Nephron (organoid): Measurements from ENCODE around the gene ZNF628.
A peak's percentile ranks its signal among the peaks of the same experiment; 100 is the strongest.

ENCODE experiments used
- H3K27ac Mint-ChIP-seq, 3 experiments: 2 replicates each; pipeline ENCODE4 v1.8.0; 2020; ENCODE audit warnings: mixed read lengths in 3 of 3, mild to moderate bottlenecking in 2 of 3, moderate library complexity in 1 of 3
- H3K27me3 Mint-ChIP-seq: 2 replicates; pipeline ENCODE4 v1.8.0; 2021; ENCODE audit warnings: low read depth, mild to moderate bottlenecking, moderate library complexity, mixed read lengths
- H3K36me3 Mint-ChIP-seq: 2 replicates; pipeline ENCODE4 v1.8.0; 2020; ENCODE audit warnings: low read depth, mixed read lengths
- H3K4me1 Mint-ChIP-seq: 2 replicates; pipeline ENCODE4 v1.8.0; 2020; ENCODE audit warnings: mixed read lengths
- H3K4me3 Mint-ChIP-seq, 3 experiments: 2 replicates each; pipeline ENCODE4 v1.8.0; 2020; ENCODE audit warnings: mild to moderate bottlenecking in 3 of 3, mixed read lengths in 3 of 3, moderate library complexity in 2 of 3
- H3K9me3 Mint-ChIP-seq: 2 replicates; pipeline ENCODE4 v1.8.0; 2020; ENCODE audit warnings: mixed read lengths
- CTCF ChIP-seq, 3 experiments: fragments of 200-600 bp; sonication (generic); IDR thresholded peaks; one replicate each; pipeline ENCODE4 v1.5.0; 2021; ENCODE audit warnings: antibody characterized with exemption in 3 of 3; ENCODE audit not compliant: unreplicated experiment in 3 of 3

ZNF628 gene

GRCh38 chr19:55441692-55442321 is 34.6 kb upstream of the ZNF628 start:
- Mint-ChIP-seq H3K27ac (no peak overlapping the region), H3K9me3 (peaks cover 9% of the 10 kb centered on the region), H3K4me1 (peaks cover 22% of the 10 kb centered on the region), H3K27me3 (peaks cover 33% of the 10 kb centered on the region), H3K4me3 (peak overlapping the region in 2 of 3 experiments; percentile 4 to 24), H3K36me3 (no peaks in the 10 kb centered on the region)
- TF ChIP-seq CTCF (IDR thresholded peaks at IDR 0.05; ENCODE audit: unreplicated experiment in 3 of 3) = no peak

DNA sequence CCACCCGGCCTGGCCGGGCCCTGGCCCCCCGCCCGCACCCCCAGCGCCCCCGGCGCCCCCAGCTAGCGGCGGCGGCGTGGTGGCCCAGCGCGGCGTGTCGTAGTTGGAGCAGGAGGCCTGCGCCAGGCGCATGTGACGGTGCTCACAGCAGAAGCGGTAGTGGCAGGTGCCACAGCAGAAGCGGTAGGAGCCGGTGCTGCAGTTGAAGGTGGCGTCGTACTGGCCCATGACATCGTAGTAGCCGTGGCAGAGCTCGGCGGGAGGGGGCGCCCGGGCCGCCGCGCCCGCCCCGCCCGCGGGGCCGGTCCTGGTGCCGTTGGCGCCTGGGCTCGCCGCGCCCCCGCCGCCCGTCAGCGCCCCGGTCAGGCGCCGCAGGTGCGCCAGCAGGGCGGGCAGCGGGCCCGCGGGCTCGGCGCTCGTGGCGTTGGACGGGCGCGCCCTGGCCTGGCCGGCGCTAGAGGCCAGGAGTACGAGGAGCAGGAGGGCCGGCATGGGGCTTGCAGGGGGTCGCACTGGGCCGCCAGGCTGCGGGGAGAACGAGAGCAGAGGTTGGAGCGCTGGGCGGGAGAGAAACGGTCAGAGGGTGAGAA is 34.0 kb upstream of the ZNF628 start:
- Mint-ChIP-seq H3K36me3 (no peaks in the 10 kb centered on the region), H3K27me3 (peaks cover 27% of the 10 kb centered on the region), H3K4me3 (peak overlapping the region in 1 of 3 experiments; percentile 49), H3K4me1 (peaks cover 19% of the 10 kb centered on the region), H3K27ac (no peak overlapping the region), H3K9me3 (peaks cover 9% of the 10 kb centered on the region)
- TF ChIP-seq CTCF (IDR thresholded peaks at IDR 0.05; ENCODE audit: unreplicated experiment in 3 of 3) = no peak

DNA sequence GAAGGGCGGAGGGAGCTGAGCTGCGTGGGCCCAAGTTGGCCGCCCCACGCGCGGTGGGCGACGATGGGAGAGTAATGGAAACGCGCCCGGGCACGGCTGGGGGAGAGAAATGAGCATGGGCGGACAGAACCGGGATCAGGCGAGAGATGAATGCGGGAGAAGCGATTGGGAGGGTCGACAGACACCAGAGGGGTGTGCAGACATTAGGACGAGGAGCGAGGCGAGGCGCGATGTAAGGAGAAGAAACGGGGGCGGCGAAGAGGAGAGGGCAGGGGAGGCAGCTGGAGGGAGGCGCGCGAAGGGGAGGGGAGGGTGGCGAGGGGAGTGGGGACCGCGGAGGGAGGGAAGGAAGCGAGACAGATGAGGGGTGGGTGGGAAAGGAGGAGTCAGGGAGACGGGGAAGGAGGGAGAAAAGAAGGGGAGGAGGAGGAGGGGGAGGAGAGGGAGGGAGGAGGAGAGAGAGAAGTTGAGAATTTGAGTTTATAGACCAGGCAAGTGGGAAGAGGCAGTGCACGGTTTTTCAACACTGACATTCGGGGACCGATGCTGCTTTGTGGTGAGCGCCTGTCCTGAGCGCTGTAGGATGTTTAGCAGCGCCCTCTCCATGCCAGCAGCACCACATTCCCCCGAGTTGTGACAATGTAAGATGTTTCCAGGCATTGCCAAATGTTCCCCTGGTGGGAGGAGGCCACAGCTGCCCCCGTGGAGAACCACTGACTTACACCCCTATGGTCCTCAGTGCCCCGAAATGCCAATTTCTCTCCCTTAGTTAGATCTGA is 33.2 kb upstream of the ZNF628 start, which contains the start of gene SHISA7:
TSS of gene SHISA7 (minus strand) at position 256 of the 779 bp plus-strand sequence. CDS start 437 bp downstream, outside the sequence.
- Mint-ChIP-seq H3K27ac (no peak within 1 kb of the TSS), H3K27me3 (peaks cover 21% of the 10 kb centered on the region), H3K4me1 (peaks cover 17% of the 10 kb centered on the region), H3K4me3 (peak within 1 kb of the TSS; percentile 61 to 77 (median 66)), H3K36me3 (no peaks in the 10 kb centered on the region), H3K9me3 (peaks cover 9% of the 10 kb centered on the region)
- TF ChIP-seq CTCF (IDR thresholded peaks at IDR 0.05; ENCODE audit: unreplicated experiment in 3 of 3) = no peak

DNA sequence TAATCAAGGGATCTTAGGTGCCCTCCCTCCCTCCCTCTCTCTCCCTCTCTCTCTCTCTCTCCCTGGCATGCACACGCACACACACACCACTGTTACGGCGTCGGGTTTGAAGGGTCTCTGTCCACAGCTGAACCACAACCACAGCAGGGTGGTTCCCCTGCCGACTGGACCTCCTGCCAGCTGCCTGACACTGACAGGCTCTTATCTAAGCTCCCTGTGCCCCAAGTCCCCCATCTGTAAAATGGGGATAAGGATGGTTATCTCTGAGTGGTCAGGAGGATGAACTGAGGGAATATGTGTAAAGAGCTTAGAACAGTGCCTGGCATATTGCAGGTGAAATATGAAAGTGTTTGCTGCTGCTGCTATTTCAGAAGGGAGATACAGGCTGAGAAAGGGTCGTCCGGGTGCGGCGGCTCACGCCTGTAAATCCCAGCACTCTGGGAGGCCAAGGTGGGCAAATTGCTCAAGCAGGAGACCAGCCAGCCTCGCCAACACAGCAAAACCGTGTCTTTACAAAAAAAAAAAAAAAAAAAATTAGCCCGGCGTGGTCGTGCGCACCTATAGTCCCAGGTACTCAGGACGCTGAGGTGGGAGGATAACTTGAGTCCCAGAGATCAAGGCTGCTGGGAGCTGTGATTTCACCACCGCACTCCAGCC is 32.5 kb upstream of the ZNF628 start:
- Mint-ChIP-seq H3K9me3 (peaks cover 9% of the 10 kb centered on the region), H3K4me1 (peaks cover 17% of the 10 kb centered on the region)

GRCh38 chr19:55444646-55445045 is 31.8 kb upstream of the ZNF628 start:
- no peaks in the 10 kb centered on the region for H3K36me3 Mint-ChIP-seq

More for the DNA sequence above, 32.5 kb upstream of the ZNF628 start:
- TF ChIP-seq CTCF (IDR thresholded peaks at IDR 0.05; ENCODE audit: unreplicated experiment in 3 of 3) = no peak
- Mint-ChIP-seq H3K36me3 (no peaks in the 10 kb centered on the region), H3K27ac (no peak overlapping the region), H3K4me3 (peak overlapping the region; percentile 30 to 66 (median 55)), H3K27me3 (peaks cover 14% of the 10 kb centered on the region)

More at GRCh38 chr19:55444646-55445045, 31.8 kb upstream of the ZNF628 start:
- Mint-ChIP-seq H3K4me3 (no peak overlapping the region), H3K27me3 (peaks cover 7% of the 10 kb centered on the region), H3K4me1 (peaks cover 17% of the 10 kb centered on the region), H3K9me3 (peaks cover 6% of the 10 kb centered on the region), H3K27ac (no peak overlapping the region)
- no peak for TF ChIP-seq CTCF (IDR thresholded peaks at IDR 0.05; ENCODE audit: unreplicated experiment in 3 of 3)
